Neural cell (in vitro differentiated cells): ENCODE results near the gene LAMB4. TPM values are rescaled to one million over a fixed set of nuclear protein-coding genes. Genes with fewer than 3 reads are reported as not detected.

ENCODE experiments used
- H2AFZ ChIP-seq: fragments of 200-600, 300-800 bp; sonication (generic), shearing (Covaris generic); 2 replicates; pipeline ENCODE4 v1.6.0; 2014; ENCODE audit warnings: low read depth, mild to moderate bottlenecking, antibody characterized with exemption, low read length, moderate library complexity
- H3F3A ChIP-seq: fragments of 200-600 bp; shearing (Covaris generic); 2 replicates; pipeline ENCODE4 v1.6.1; 2016; ENCODE audit warnings: mild to moderate bottlenecking, moderate library complexity, mixed read lengths, antibody characterized with exemption, low read length; ENCODE audit not compliant: insufficient read depth, poor library complexity, severe bottlenecking
- H3K27ac ChIP-seq: fragments of 200-600, 300-800 bp; sonication (generic), shearing (Covaris generic); 2 replicates; pipeline ENCODE4 v1.5.1; 2014; ENCODE audit warnings: mild to moderate bottlenecking, low read length, moderate library complexity
- H3K27me3 ChIP-seq: fragments of 300-800, 200-600 bp; sonication (generic), shearing (Covaris generic); 2 replicates; pipeline ENCODE4 v1.6.0; 2014; ENCODE audit warnings: mild to moderate bottlenecking, low read depth, low read length, moderate library complexity; ENCODE audit not compliant: insufficient read depth
- H3K36me3 ChIP-seq: fragments of 300-800, 200-600 bp; sonication (generic), shearing (Covaris generic); 2 replicates; pipeline ENCODE4 v1.5.1; 2014; ENCODE audit warnings: mild to moderate bottlenecking, antibody characterized with exemption, low read length, moderate library complexity; ENCODE audit not compliant: insufficient read depth
- H3K4me2 ChIP-seq: fragments of 300-800, 200-600 bp; sonication (generic), shearing (Covaris generic); 2 replicates; pipeline ENCODE4 v1.6.0; 2014; ENCODE audit warnings: mild to moderate bottlenecking, low read length
- H3K4me3 ChIP-seq: fragments of 300-800, 200-600 bp; sonication (generic), shearing (Covaris generic); 2 replicates; pipeline ENCODE4 v1.5.1; 2014; ENCODE audit warnings: mild to moderate bottlenecking, low read length, moderate library complexity
- H3K79me2 ChIP-seq: fragments of 200-600 bp; shearing (Covaris generic); replicated peaks from 2 replicates; pipeline ENCODE4 v1.6.0; 2014; ENCODE audit warnings: mild to moderate bottlenecking, low read length, moderate library complexity; ENCODE audit not compliant: insufficient read depth
- H3K9ac ChIP-seq: fragments of 300-800, 200-600 bp; sonication (generic), shearing (Covaris generic); 2 replicates; pipeline ENCODE4 v1.6.1; 2016; ENCODE audit warnings: mild to moderate bottlenecking, low read length, mixed read lengths
- H3K9me2 ChIP-seq: fragments of 200-600 bp; shearing (Covaris generic); 2 replicates; pipeline ENCODE4 v1.6.1; 2016; ENCODE audit warnings: mild to moderate bottlenecking, low read length, mixed read lengths; ENCODE audit not compliant: insufficient read depth
- H3K9me3 ChIP-seq: fragments of 200-600, 300-800 bp; sonication (generic), shearing (Covaris generic); 2 replicates; pipeline ENCODE4 v1.6.1; 2016; ENCODE audit warnings: mild to moderate bottlenecking, mixed run types, low read length, moderate library complexity, mixed read lengths
- H4K20me1 ChIP-seq: fragments of 200-600 bp; shearing (Covaris generic); 2 replicates; pipeline ENCODE4 v1.6.1; 2016; ENCODE audit warnings: mild to moderate bottlenecking, mixed run types; ENCODE audit not compliant: insufficient read depth
- CTCF ChIP-seq: fragments of 450-650 bp; IDR thresholded peaks from 2 replicates; pipeline ENCODE4 v1.5.1; 2014; ENCODE audit warnings: antibody characterized with exemption, mild to moderate bottlenecking, moderate library complexity; ENCODE audit not compliant: poor library complexity, severe bottlenecking
- EP300 ChIP-seq: fragments of 450-650 bp; conservative IDR thresholded peaks from 2 replicates; pipeline ENCODE4 v1.6.1; 2014; ENCODE audit warnings: antibody characterized with exemption, mild to moderate bottlenecking, moderate library complexity; ENCODE audit not compliant: poor library complexity, severe bottlenecking
- EZH2 ChIP-seq: fragments of 200-600, 300-800 bp; shearing (Covaris generic), sonication (generic); IDR thresholded peaks from 2 replicates; pipeline ENCODE4 v1.6.1; 2014; ENCODE audit warnings: antibody characterized with exemption, low read length, borderline replicate concordance, mild to moderate bottlenecking; ENCODE audit not compliant: insufficient read depth, poor library complexity, severe bottlenecking
- MXI1 ChIP-seq: fragments of 450-650 bp; conservative IDR thresholded peaks from 2 replicates; pipeline ENCODE4 v1.6.1; 2014; ENCODE audit warnings: antibody characterized with exemption, mild to moderate bottlenecking; ENCODE audit not compliant: poor library complexity, severe bottlenecking
- POLR2AphosphoS5 ChIP-seq: IDR thresholded peaks from 2 replicates; pipeline ENCODE4 v1.6.1; 2012
- RAD21 ChIP-seq: fragments of 450-650 bp; conservative IDR thresholded peaks from 2 replicates; pipeline ENCODE4 v1.6.1; 2014; ENCODE audit warnings: antibody characterized with exemption, mild to moderate bottlenecking, moderate library complexity
- REST ChIP-seq: IDR thresholded peaks from 2 replicates; pipeline ENCODE4 v1.6.1; 2012; ENCODE audit warnings: borderline replicate concordance
- SMC3 ChIP-seq: fragments of 450-650 bp; conservative IDR thresholded peaks from 2 replicates; pipeline ENCODE4 v1.6.1; 2014; ENCODE audit warnings: antibody characterized with exemption, mild to moderate bottlenecking, moderate library complexity; ENCODE audit not compliant: poor library complexity
- TAF1 ChIP-seq: IDR thresholded peaks from 2 replicates; pipeline ENCODE4 v1.6.1; 2012; ENCODE audit warnings: low read depth
- polyA plus RNA-seq: library from polyadenylated mRNA; depleted of rRNA; stranded (reverse); fragments of >200 nt; gene quantifications from 2 replicates; pipeline ENCODE4 v1.2.3, GENCODE V29; 2014

LAMB4 gene
- polyA plus RNA-seq, 1 donor from 2014 or later, result 0.16 TPM

- no peaks in the 10 kb centered on the region for H4K20me1 ChIP-seq
- H3K27ac ChIP-seq, result no peak overlapping the region
- no peaks in the 10 kb centered on the region for H3K36me3 ChIP-seq
- H3K4me3 ChIP-seq, result no peak overlapping the region
- H3K27me3 ChIP-seq, result no peaks in the 10 kb centered on the region
- no peaks in the 10 kb centered on the region for H3K9me3 ChIP-seq
- TF ChIP-seq POLR2AphosphoS5 (no peak), TAF1 (no peak), RAD21 (no peak), EP300 (no peak), EZH2 (no peak), CTCF (no peak), SMC3 (no peak), MXI1 (no peak), REST (no peak)
- H3K4me2 ChIP-seq, result no peak overlapping the region
- no peak overlapping the region for H2AFZ ChIP-seq
- no peaks in the 10 kb centered on the region for H3F3A ChIP-seq
- no peaks in the 10 kb centered on the region for H3K79me2 ChIP-seq
- no peaks in the 10 kb centered on the region for H3K9me2 ChIP-seq
- H3K9ac ChIP-seq, result no peak overlapping the region
Observed at GRCh38 chr7:108129018-108129965, 869 bp downstream of the LAMB4 start.

- TF ChIP-seq SMC3, result no peak
- no peak for TF ChIP-seq EZH2
- H3K79me2 ChIP-seq, result no peaks in the 10 kb centered on the region
- no peak overlapping the region for H3K4me3 ChIP-seq
- no peak overlapping the region for H2AFZ ChIP-seq
- no peaks in the 10 kb centered on the region for H3K36me3 ChIP-seq
- H3K9me2 ChIP-seq, result no peaks in the 10 kb centered on the region
- H3K27ac ChIP-seq, result no peak overlapping the region
- no peak overlapping the region for H3K9ac ChIP-seq
- H3K9me3 ChIP-seq, result no peaks in the 10 kb centered on the region
- no peaks in the 10 kb centered on the region for H3K27me3 ChIP-seq
- no peaks in the 10 kb centered on the region for H3F3A ChIP-seq
- H4K20me1 ChIP-seq, result no peaks in the 10 kb centered on the region
- no peak overlapping the region for H3K4me2 ChIP-seq
Observed at GRCh38 chr7:108128514-108128913, 1.6 kb downstream of the LAMB4 start.
